Activated CD8-positive, alpha-beta memory T cell treated with anti-CD3 and anti-CD28 coated beads for 48 hours (primary cell): ENCODE results near the gene FOXP1.
"Not testable (repeated sequence)": the region's sequence is repeated elsewhere in the genome, so short reads cannot be mapped to it uniquely, and the experiment has no call there.

Experiments used
- DNase-seq, 3 experiments: peaks; one replicate each; pipeline ENCODE4 v3.0.0-alpha.2; 2020; ENCODE audit warnings: low read depth in 2 of 3, low spot score in 2 of 3

FOXP1 gene

DNA sequence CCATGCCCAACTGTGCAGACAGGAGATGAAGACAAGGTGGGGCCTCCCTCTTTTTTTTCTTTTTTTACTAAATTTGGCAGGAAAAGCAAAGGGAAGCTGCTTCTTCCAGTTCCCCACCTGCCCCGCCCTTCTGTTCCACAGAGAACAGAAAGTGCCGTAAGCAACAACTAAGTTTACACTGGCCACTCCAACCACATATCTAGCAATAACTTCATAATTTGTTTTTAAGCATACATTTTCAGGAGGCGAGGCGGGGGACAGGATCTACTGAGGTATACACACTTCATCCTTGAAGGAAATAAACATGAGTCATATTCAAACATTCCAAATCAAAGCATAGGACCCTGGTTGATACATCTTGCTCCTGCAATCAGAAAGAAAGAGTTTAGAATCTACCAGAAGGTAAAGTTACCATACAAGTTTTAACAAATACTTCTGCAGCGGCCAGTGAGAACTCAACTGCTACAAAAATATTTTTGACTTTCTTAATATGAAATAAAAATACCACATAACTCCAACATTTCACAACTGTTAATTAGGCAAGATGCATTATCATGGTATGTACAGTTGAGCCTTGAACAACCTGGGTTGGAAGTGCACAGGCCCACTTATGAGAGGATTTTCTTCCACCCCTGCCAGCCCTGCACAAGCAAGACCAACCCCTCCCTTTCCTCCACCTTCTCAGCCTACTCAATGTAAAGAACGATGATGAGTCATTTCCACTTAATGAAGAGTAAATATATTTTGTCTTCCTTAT, 50.7 kb downstream of the FOXP1 start:
- no peak for DNase-seq

DNA sequence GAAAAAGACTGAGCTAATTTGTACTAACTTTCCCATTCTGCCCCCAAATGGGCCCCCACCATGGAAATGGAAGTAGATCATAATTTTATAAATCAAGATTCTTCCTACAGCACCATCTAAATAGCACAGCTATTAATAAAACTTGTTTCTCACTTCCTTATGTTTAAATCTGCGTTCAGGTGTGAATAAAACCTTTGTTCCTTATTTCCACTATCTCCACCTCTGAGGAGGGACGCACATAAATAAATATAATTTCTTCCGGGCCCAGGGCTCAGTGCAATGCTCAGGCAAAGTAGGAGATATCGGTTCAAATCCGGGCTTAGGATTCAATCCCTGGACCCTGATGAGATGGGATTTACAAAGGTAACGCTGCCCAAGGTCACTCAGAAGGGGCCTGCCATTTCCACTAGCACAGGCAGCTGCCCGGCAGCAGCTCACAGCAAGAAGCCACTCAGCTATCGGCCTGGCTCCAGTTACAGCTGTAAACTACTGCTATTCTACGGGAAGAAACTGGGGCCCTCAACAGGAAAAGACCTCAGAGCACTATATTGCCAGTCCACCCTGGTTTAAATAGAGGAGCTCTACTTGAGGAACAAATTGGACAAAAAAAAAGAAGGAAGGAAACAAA, 52.5 kb downstream of the FOXP1 start:
- no peak for DNase-seq

DNA sequence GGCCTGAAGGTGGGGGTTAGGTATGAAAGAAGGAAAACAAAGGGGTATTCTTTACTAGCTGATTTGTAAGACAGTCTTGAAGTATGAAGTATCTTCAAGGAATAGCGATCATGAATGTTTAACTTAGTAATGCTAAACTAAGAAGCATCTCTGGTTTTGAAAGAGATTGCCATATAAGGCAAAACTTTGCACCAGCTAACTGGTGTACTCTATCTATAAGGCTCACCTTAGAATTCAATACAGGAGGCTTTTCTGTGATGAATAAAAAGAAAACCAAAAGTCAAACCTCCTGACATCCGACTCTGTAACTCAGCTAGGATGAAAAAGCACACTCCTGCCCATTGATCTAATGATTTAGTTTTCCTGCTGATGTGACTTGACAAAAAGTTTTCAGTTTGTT, 54.7 kb downstream of the FOXP1 start:
- no peak for DNase-seq

DNA sequence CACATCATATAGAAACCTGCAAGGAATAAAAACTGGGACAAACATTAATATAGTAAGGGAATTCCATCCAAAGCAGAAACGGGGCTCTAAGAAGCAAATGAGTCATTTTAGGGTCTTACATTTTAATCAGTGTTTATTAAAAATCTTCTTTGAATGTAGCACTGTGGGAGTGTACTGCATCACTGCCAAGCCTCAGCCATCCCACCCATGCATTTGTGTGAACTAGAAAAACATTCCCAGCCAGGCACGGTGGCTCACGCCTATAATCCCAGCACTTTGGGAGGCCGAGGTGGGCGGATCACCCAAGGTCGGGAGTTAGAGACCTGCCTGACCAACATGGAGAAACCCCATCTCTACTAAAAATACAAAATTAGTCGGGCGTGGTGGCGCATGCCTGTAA, 57.1 kb downstream of the FOXP1 start:
- DNase-seq: not testable (repeated sequence)

DNA sequence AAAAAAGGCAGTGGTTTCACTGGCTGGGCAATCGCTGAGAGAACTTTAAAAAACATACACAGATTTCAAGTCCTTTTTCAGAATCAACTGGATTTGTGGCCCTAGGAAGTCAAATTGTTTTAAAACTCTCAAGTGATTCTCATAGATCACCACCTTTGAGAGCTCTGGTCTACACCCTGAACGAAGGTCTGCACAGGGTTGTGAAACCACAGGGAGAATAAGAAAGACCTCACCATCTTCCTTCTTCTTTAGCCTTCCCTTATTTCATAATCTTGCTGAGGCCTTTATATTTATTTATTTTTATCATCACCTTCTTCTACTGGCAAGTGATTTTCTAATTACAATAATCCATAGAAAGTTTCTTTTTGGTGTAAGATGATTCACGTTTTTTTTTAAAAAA, 58.1 kb downstream of the FOXP1 start:
- no peak for DNase-seq

DNA sequence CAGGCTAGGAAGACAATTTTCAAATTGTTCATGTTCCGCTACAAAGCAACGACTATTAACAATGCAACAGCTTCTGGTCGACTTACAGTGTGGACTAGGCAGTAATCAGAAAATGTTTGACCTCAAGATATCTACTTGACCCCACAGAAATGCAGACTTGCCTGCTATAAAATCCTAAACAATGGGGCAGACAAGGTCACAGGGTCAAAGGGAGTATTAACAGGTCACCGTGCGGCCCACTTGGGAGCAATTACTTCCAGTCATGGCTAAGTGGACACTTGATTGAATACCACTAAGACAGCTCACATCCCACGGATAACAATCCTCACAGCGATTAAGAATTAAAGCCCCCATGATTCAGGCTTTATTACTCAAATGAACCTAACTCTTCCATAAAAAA, 58.9 kb downstream of the FOXP1 start:
- no peak for DNase-seq

DNA sequence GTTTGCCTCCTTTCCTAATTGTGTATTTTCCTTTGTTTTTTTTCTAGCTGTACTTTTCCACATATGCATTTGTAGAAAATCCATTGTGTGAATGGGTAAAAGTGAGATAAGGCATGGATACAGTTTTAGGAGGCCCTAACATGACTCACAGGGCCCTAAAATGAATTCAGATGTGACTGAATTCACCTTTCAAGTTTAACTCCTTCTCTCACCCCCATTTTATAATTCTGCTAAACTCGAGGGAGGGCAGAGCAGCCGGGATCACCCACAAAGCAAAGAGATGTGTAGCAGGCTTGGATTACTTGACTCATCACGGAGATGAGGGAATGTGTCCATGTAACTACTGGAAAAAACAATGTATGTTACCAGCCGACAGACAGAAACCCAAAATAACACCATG, 59.9 kb downstream of the FOXP1 start:
- no peak for DNase-seq

DNA sequence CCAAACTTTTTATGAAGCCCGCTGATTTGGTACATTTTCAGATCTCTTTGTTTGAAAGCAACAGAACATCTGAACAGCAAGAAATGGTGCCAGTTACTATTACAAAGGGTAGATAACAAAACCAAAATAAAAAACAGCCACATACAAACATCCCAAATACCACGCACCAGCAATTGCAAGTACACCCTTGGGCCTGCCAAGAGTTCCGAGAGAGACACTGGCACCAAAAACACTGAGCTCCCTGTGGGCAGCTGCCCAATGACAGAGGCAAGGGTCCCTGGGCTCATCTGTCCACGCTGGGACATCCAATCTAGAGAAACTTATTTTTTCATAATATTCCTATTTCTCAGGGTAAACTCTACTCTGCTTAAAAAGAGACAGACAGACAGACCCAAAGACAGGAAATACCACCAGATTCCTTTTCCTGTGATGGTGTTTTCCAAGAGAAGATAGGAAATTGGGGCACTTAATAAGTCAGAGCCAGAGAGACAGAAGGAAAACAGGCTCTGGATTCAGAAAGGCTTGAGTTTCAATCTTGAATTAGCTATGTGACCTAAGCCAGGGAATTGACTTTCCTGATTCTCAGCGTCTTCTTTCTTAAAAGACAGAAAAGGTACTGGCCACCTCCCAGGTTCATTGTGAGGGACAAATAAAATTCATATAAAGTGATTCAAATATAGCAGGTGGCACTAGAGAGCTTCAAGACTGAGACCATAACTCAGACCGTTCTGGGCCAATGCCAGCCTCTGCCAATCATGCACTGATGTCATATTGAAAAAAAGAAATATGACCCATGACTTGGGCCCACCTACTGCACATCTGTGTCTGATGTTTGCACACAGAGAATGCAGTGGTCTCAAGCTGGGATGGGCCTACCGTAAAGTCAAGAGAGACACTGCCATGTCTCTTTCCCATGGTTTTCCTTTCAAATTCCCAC, 61.3 kb downstream of the FOXP1 start:
- DNase-seq: no peak

DNA sequence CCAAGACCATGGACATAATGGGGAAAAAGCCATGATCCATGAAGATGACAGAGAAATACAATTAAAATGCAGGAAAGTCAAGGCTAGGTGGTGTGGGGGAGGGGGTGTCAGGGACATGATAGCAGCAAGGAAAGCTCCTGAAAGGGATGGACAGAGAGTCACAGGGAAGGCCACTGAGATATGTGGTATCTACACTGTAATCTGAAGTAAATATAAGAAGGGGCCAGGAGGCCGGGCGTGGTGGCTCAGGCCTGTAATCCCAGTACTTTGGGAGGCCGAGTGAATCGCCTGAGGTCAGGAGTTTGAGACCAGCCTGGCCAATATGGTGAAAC, 62.5 kb downstream of the FOXP1 start:
- no peak for DNase-seq

DNA sequence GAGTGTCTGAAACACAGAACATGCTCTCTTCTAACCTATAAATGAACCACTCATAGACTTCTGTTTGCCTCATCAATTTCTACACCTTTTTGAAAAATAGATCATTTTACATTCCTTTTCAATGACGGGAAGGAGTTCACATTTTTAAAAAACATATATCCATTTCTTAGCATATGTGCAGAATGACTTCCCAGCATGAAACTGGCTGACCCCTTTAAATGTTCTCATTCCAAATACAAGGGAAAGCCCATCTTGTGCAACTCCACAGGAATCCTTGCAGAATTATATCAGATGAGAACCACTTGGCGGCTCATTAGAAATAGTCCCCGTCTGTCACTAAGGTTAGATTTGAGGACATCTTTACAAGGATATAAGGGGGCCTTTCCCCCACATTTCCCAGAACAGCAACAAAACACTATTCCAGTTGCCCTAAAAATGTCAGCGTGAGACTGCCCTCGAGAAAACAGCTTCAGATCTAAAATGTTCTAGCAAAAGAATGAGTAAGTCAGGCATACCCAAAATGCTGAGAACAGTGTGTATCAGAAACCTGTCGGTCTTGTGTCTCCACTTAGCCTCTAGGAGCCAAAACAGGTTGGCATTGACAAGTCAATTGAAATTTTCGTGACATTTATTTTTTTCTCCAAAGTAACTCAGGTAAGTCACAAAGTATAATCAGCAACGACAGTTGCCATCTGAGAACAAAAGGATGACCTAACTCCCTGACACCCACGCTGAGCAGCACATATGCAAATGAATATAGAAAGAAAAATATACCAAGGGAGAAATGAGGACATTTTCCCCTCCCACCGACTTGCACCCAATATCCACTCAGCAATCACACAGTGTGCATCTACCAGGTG, 63.1 kb downstream of the FOXP1 start:
- DNase-seq: no peak

DNA sequence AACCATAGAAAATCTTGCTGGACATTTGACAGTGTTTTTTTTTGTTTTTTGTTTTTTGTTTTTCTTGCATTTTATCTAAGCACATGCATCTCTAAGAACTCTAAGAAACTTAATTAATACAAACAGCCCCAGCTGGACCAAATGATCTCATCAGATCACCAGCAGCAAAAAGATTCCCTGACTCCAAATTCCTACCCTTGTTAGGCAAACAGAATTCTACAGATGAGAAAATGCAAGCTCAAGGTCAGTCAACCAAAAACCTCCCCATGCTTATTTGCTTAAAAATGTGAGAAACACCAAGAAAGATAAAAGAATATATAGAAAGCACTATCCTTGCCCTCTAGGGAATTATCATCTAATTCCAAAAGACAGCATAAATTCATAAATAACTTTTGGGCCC, 65.4 kb downstream of the FOXP1 start:
- DNase-seq: no peak

DNA sequence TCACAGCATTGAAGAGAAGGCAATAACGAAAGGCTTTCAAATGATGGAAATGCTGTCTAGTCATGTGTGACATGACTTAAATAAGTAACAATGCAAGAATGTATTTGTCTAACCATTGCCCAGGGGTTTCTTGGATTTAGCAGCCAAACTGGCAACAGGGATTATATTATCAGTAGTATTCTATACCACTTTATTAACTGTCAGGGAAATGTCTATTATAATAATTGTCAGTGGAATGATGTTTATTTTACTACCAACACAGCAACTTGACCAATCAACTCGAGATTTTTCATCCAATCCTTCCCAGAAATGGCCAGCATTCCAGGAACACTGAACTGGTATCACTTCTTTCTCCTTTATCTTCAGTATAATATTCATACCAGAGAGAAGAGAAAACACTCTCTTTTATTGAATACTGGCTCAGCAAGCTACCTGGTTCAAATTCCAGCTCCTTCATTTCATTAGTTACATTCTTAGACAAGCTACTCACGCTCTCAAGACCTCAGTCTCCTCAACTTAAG, 66.2 kb downstream of the FOXP1 start:
- DNase-seq: no peak

DNA sequence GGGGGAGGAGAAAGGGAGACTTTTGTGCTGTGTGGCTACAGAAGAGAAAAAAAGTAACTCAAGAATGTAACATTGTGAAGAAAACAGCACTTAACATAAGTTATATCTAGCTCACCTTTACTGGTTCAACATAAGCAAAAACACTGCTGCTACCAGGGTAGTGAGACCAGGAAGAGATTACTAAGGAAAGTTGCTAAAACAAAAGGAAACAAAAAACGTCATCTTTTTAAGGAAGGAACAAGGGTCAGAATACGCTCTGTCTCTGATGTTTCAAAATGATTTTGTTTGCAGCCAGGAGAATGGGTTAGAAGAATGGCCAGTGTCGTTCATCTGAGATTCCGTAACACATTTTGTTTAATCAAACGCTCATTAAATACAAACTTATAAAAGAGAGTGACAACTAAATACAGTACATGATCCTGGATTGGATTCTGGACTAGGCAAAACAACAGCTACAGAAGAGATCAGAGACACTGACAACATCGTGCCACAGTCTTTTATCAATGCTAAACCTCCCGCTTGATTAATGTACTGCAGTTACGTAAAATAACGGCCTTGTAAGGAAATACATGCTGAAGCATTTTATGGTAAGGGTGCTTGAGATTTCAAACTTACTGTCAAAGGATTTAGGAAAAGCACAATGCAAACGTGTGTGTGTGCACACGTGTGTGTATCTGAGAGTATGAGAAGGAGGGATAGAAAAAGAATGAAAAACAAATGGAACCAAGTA, 67.7 kb downstream of the FOXP1 start:
- no peak for DNase-seq

DNA sequence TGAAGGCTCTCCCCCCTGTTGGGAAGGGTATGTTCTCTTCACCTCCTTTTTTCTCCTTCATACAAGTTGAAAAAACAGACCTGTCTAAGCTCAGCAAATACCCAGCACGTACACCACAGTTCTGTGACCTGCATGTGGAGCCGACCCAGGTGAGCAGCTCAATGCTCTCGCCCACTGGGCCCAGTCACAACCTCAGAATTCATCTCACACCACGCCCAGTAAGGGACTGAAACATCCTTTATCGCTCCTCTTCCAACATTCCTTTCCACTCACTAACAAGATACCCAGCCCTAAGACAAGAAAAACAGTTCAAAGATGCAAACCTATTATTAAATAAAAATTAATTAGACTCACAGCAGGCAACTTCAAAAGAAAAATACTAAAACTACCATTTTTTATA, 68.9 kb downstream of the FOXP1 start:
- no peak for DNase-seq

DNA sequence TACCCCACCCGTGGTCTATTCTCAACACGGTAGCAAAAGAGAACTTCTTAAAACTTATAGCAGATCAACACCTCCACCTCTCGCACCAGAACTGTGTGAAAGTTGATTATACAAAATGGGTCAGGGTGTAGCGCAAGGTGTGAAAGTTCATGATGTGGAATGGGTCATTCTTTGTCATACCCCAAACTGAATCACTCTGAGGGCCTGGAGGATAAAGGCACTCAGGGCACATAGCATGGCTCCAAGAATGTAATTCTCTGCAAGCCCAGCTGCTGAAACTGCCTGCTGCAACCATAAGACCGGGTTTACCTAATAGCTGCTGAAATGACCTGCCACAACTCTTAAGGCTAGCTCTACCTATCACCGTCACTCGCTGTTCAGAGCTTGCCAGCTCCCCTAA, 70.0 kb downstream of the FOXP1 start:
- no peak for DNase-seq

DNA sequence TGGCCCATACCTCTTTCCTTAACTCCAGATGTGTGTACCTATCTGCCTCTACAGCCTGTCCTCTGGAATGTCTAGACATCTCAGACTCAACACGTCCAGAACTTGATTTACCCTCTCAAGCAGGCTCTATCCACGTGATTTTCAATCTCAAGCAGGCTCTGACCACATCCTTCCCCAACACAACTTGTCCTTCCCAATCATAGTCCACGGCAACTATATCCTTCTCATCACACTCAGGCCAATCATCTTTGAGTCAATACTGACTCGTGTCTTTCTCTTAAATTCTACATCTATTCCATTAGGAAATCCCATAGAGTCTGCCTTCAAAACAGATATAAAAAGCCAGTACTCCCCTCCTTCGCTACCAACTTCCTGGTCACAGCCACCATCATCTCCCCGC, 70.4 kb downstream of the FOXP1 start:
- no peak for DNase-seq

DNA sequence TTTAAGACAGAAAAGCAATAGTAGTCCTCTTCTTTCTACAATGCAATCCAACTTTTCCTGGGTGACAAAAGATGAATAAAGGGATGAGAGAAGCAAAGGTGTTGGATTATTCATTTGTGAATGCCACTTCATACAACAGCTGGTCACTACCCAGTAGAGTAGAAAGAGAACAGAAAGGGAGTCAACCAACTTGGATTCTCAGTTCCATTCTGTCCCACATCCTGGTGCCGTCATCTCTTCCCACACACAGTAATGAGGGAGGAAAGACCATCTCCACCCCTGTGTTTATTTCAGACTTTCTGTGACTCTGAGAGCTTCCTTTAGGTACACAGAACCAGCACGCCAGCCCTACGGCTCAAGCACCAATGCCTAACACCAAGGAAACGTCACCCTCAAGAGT, 71.0 kb downstream of the FOXP1 start:
- no peak for DNase-seq

DNA sequence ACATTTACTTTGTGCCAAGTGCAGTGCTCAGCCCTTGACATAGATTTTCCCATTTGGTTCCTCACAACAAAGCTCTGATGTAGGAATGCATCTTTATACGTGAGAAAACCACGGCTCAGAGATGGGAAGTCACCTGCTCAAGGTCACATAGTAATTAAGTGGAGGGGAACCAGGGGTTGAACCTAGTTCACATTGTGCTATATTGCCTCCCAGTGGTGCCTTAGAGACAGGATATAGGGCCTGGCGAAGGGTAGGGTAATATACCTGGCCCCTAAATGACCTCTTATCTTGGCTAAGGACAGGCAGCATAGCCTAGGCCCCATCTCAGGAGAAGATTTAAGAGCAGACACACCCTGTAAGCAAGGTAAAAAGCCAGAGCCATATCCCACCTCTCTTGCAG, 71.5 kb downstream of the FOXP1 start:
- no peak for DNase-seq

DNA sequence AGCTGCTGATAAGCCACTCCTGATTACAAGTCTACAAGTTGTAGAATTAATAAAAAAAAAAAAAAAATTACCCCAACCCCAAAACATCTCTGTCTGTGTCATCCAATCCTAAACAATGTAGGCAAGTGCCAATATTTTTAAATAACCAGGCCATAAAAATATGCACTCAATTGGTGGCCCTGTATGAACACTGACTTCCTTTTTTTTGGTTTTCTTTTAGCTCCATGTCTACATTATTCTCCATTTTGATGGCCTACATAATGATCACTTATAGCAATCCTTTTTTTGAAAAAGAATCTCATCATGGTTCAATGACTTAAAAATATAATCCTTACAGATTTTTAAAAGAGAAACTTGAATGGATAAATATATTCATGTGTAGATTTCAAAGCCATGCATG, 72.1 kb downstream of the FOXP1 start:
- no peak for DNase-seq

DNA sequence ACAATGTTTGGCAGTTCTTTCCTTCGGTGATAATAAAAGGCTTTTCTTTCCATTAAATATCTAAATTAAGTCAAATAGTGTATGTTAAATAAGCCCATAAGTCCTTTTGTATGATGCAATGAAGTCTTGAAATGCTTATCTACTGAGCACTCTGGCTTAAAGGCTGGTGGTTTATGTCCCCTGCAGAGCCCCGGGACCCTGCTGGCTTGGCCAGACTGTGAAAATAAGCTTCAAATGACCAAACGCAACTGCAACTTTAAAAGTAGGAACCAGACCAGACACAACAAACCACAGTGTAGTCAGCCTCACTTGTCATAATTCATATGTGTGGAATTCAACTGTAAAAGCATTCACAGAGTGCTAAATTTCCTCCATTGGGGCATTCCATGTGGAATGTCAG, 72.5 kb downstream of the FOXP1 start:
- no peak for DNase-seq
